Spinal cord (tissue), 10 donors: ENCODE results near the gene GRIK2. TPM values are rescaled to one million over a fixed set of nuclear protein-coding genes. Genes with fewer than 3 reads are reported as not detected.
A peak's percentile ranks its signal among the peaks of the same experiment; 100 is the strongest.

Experiments used
- DNase-seq, 6 donors: peaks; one replicate each; pipeline versions ENCODE4 v3.0.0 to v3.0.0-alpha.2; 2013 to 2015; ENCODE audit warnings: low spot score in 6 of 6, low read depth in 4 of 6
- H3K27ac ChIP-seq: one replicate; pipeline ENCODE4 v1.5.1; 2013; ENCODE audit warnings: low read depth, low read length, control low read depth
- H3K27me3 ChIP-seq: one replicate; pipeline ENCODE4 v1.6.1; 2013; ENCODE audit warnings: low read length; ENCODE audit not compliant: control insufficient read depth, insufficient read depth
- H3K36me3 ChIP-seq: one replicate; pipeline ENCODE4 v1.6.1; 2013; ENCODE audit warnings: low read length; ENCODE audit not compliant: control insufficient read depth, insufficient read depth
- H3K4me1 ChIP-seq: one replicate; pipeline ENCODE4 v1.6.1; 2013; ENCODE audit warnings: low read length; ENCODE audit not compliant: control insufficient read depth, insufficient read depth
- H3K4me3 ChIP-seq: one replicate; pipeline ENCODE4 v1.5.1; 2013; ENCODE audit warnings: low read depth, low read length, control low read depth
- H3K9me3 ChIP-seq: one replicate; pipeline ENCODE4 v1.6.1; 2013; ENCODE audit warnings: low read length; ENCODE audit not compliant: control insufficient read depth, insufficient read depth
- WGBS: methylation state at CpG from one replicate; pipeline ENCODE4 v1.1.5; 2013; ENCODE audit warnings: missing lambda C conversion rate; ENCODE audit not compliant: insufficient coverage; 5-methylcytosine and 5-hydroxymethylcytosine counted together
- polyA plus RNA-seq, 2 donors: library from polyadenylated mRNA; unstranded; fragments of 120-200 nt; gene quantifications; one replicate each; pipeline ENCODE4 v1.2.1, GENCODE V29; 2013; ENCODE audit not compliant: insufficient read length in 2 of 2
- total RNA-seq, 2 donors: library from RNA; depleted of rRNA in 1 of 2; stranded (reverse); fragments of 120-200 nt in 1 of 2; fragments of >200 nt in 1 of 2; gene quantifications; one replicate each; pipeline versions ENCODE4 v1.2.3 to v1.2.4, GENCODE V29; 2013 to 2014
- donor health status: healthy.

Gene GRIK2
- total and polyA plus RNA-seq, 4 donors = 25.3 to 92.4 (median 54.7) TPM

GRCh38 chr6:101398716-101399615, 5.5 kb downstream of the GRIK2 start:
- peak overlapping the region; percentile 49 for H3K4me3 ChIP-seq
- peak overlapping the region; percentile 57 for H3K27ac ChIP-seq
- peak in 2 of 6 donors; percentile 82 to 90 for DNase-seq
- H3K36me3 ChIP-seq = peaks cover 3% of the 10 kb centered on the region
- no peaks in the 10 kb centered on the region for H3K27me3 ChIP-seq
- WGBS = 0% methylated on average over 30 of the region's 43 CpGs
- H3K4me1 ChIP-seq = peaks cover 24% of the 10 kb centered on the region
- H3K9me3 ChIP-seq = no peaks in the 10 kb centered on the region

- DNase-seq = peak in 2 of 6 donors; percentile 44 to 65
- Histone ChIP-seq H3K27ac (peak overlapping the region; percentile 57), H3K4me3 (peak overlapping the region; percentile 49), H3K36me3 (peaks cover 3% of the 10 kb centered on the region), H3K27me3 (no peaks in the 10 kb centered on the region), H3K4me1 (peaks cover 22% of the 10 kb centered on the region), H3K9me3 (no peaks in the 10 kb centered on the region)
- WGBS = 4% methylated on average over 30 of the region's 30 CpGs
These were observed 6.2 kb downstream of the GRIK2 start for GRCh38 chr6:101399616-101400162.

GRCh38 chr6:101400326-101401135, 7.0 kb downstream of the GRIK2 start:
- H3K27me3 ChIP-seq = no peaks in the 10 kb centered on the region
- 25% methylated on average over 8 of the region's 10 CpGs for WGBS
- H3K9me3 ChIP-seq = no peaks in the 10 kb centered on the region
- H3K36me3 ChIP-seq = peaks cover 3% of the 10 kb centered on the region
- peak overlapping the region; percentile 49 for H3K4me3 ChIP-seq
- no peak overlapping the region for H3K27ac ChIP-seq
- peaks cover 22% of the 10 kb centered on the region for H3K4me1 ChIP-seq
- DNase-seq = peak in 2 of 6 donors; percentile 64 to 84

GRCh38 chr6:101401171-101401570, 7.7 kb downstream of the GRIK2 start:
- WGBS = 62% methylated on average over 5 of the region's 10 CpGs
- no peaks in the 10 kb centered on the region for H3K27me3 ChIP-seq
- H3K4me3 ChIP-seq = peak overlapping the region; percentile 21
- peak in 1 of 6 donors; percentile 79 for DNase-seq
- H3K36me3 ChIP-seq = peaks cover 3% of the 10 kb centered on the region
- H3K27ac ChIP-seq = no peak overlapping the region
- H3K4me1 ChIP-seq = peaks cover 22% of the 10 kb centered on the region
- H3K9me3 ChIP-seq = no peaks in the 10 kb centered on the region

- Histone ChIP-seq H3K27me3 (no peaks in the 10 kb centered on the region), H3K36me3 (peaks cover 3% of the 10 kb centered on the region), H3K9me3 (no peaks in the 10 kb centered on the region), H3K4me3 (peak overlapping the region; percentile 21), H3K4me1 (peaks cover 22% of the 10 kb centered on the region), H3K27ac (peak overlapping the region; percentile 53)
- WGBS = under 1% methylated on average over 50 of the region's 50 CpGs
- DNase-seq = peak in 2 of 6 donors; percentile 89 to 90
These were observed 8.5 kb downstream of the GRIK2 start for GRCh38 chr6:101401792-101402621.

GRCh38 chr6:101402622-101403031, 9.1 kb downstream of the GRIK2 start:
- DNase-seq = peak in 2 of 6 donors; percentile 73 to 79
- Histone ChIP-seq H3K4me3 (peak overlapping the region; percentile 21), H3K27ac (peak overlapping the region; percentile 53), H3K9me3 (no peaks in the 10 kb centered on the region), H3K36me3 (peaks cover 3% of the 10 kb centered on the region), H3K27me3 (no peaks in the 10 kb centered on the region), H3K4me1 (peaks cover 22% of the 10 kb centered on the region)
- under 1% methylated on average over 28 of the region's 28 CpGs for WGBS

GRCh38 chr6:101403216-101403945, 9.9 kb downstream of the GRIK2 start:
- H3K4me3 ChIP-seq = peak overlapping the region; percentile 21
- H3K36me3 ChIP-seq = peaks cover 3% of the 10 kb centered on the region
- H3K27ac ChIP-seq = no peak overlapping the region
- peaks cover 22% of the 10 kb centered on the region for H3K4me1 ChIP-seq
- no peaks in the 10 kb centered on the region for H3K27me3 ChIP-seq
- peak in 2 of 6 donors; percentile 31 to 86 for DNase-seq
- 36% methylated on average over 7 of the region's 16 CpGs for WGBS
- no peaks in the 10 kb centered on the region for H3K9me3 ChIP-seq

- Histone ChIP-seq H3K9me3 (no peaks in the 10 kb centered on the region), H3K27ac (no peak overlapping the region), H3K4me1 (peaks cover 18% of the 10 kb centered on the region), H3K36me3 (no peaks in the 10 kb centered on the region), H3K27me3 (no peaks in the 10 kb centered on the region), H3K4me3 (no peak overlapping the region)
- WGBS = no CpG with 5 or more reads among the region's 4 CpGs
- DNase-seq = peak in 1 of 6 donors; percentile 91
These were observed 11.3 kb downstream of the GRIK2 start for GRCh38 chr6:101404775-101405174.
